BJ (cell line): ENCODE data around the gene GAMT. TPM values are rescaled to one million over a fixed set of nuclear protein-coding genes. Genes with fewer than 3 reads are reported as not detected.

Experiments
- CTCF ChIA-PET: fragments of 350-600 bp; formaldehyde crosslinking; extraction: SDS; loops from one replicate; lab custom pipeline; 2021; ENCODE audit warnings: antibody characterized with exemption, inconsistent platforms; lab: Yijun Ruan, JAX
- POLR2A ChIA-PET: fragments of 300-600 bp; sonication (Branson Sonifier 250); formaldehyde crosslinking; extraction: SDS; loops from one replicate; lab custom pipeline; 2021; ENCODE audit warnings: antibody characterized with exemption; lab: Charles Lee
- DNase-seq: peaks from one replicate; pipeline ENCODE4 v3.0.0-alpha.2; 2011; ENCODE audit warnings: low read depth
- H3K27me3 ChIP-seq: 2 replicates; pipeline ENCODE4 v1.6.0; 2011; ENCODE audit warnings: low read length; ENCODE audit not compliant: control insufficient read depth, insufficient read depth
- H3K36me3 ChIP-seq: 2 replicates; pipeline ENCODE4 v1.5.1; 2011; ENCODE audit warnings: low read length; ENCODE audit not compliant: control insufficient read depth, insufficient read depth
- H3K4me3 ChIP-seq: 2 replicates; pipeline ENCODE4 v1.5.1; 2011; ENCODE audit warnings: low read depth, mild to moderate bottlenecking, control low read depth, low read length
- polyA plus RNA-seq: library from polyadenylated mRNA; depleted of rRNA; stranded (reverse); fragments of >200 nt; gene quantifications from 2 replicates; pipeline ENCODE4 v1.2.3, GENCODE V29; 2011
- TF ChIP-seq, protein P1 (sequence below): IDR thresholded peaks from 2 replicates; pipeline ENCODE4 v1.5.1; 2011; ENCODE audit warnings: low read depth, mild to moderate bottlenecking, control low read depth, inconsistent platforms, low read length, moderate library complexity; ENCODE audit not compliant: insufficient read depth

Gene GAMT
- polyA plus RNA-seq, 1 experiment: 43.7 TPM

- ChIA-PET POLR2A (no interaction called here), CTCF (interaction anchor here (0.5 to 0.7 kb wide), 2 partner anchors 63 to 72 kb away, joined by 3 read pairs; no protein-coding TSS in a partner anchor)
- Histone ChIP-seq H3K4me3 (no peak overlapping the region), H3K36me3 (peaks cover 14% of the 10 kb centered on the region), H3K27me3 (no peaks in the 10 kb centered on the region)
- TF ChIP-seq, protein P1, sequence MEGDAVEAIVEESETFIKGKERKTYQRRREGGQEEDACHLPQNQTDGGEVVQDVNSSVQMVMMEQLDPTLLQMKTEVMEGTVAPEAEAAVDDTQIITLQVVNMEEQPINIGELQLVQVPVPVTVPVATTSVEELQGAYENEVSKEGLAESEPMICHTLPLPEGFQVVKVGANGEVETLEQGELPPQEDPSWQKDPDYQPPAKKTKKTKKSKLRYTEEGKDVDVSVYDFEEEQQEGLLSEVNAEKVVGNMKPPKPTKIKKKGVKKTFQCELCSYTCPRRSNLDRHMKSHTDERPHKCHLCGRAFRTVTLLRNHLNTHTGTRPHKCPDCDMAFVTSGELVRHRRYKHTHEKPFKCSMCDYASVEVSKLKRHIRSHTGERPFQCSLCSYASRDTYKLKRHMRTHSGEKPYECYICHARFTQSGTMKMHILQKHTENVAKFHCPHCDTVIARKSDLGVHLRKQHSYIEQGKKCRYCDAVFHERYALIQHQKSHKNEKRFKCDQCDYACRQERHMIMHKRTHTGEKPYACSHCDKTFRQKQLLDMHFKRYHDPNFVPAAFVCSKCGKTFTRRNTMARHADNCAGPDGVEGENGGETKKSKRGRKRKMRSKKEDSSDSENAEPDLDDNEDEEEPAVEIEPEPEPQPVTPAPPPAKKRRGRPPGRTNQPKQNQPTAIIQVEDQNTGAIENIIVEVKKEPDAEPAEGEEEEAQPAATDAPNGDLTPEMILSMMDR: no peak
- DNase-seq: no peak
Observed at GRCh38 chr19:1388637-1389026, 12.7 kb downstream of the GAMT start.

GRCh38 chr19:1387684-1388636, 13.4 kb downstream of the GAMT start:
- CTCF ChIA-PET: interaction anchor here (0.7 to 0.8 kb wide), 2 partner anchors 64 to 79 kb away, joined by 3 to 4 read pairs; no protein-coding TSS in a partner anchor
- TF ChIP-seq, protein P1: no peak

GRCh38 chr19:1386945-1387683, 14.2 kb downstream of the GAMT start:
- H3K36me3 ChIP-seq: peaks cover 12% of the 10 kb centered on the region
- no peak for DNase-seq
- TF ChIP-seq, protein P1: no peak
- H3K27me3 ChIP-seq: no peaks in the 10 kb centered on the region
- no peak overlapping the region for H3K4me3 ChIP-seq
- CTCF ChIA-PET: interaction anchor here (0.8 kb wide), 1 partner anchor 79 kb away, joined by 4 read pairs; no protein-coding TSS in a partner anchor
- POLR2A ChIA-PET: no interaction called here

More at GRCh38 chr19:1387684-1388636, 13.4 kb downstream of the GAMT start:
- Histone ChIP-seq H3K36me3 (peaks cover 14% of the 10 kb centered on the region), H3K27me3 (no peaks in the 10 kb centered on the region), H3K4me3 (no peak overlapping the region)
- POLR2A ChIA-PET: no interaction called here
- no peak for DNase-seq

DNA sequence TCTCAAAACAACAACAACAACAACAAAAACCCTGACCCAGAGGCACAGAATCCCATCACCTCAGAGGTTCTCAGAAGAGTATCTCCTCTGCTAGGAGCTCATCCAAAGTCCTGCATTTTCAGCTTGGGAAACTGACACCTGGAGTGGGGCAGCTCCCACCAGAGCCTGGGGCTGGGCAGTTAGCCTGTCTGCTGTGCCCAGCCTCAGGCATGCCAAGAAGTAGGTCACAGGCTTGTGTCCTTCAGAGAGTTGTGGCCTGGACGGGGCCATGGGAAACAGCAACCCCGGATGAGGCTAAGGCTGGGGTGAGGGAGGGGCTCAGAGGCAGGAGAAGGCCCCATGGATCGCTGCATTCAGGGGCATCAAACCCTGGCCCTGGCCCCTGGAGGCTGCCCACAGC, 15.5 kb downstream of the GAMT start:
- ChIA-PET POLR2A (no interaction called here), CTCF (interaction anchor here (0.7 to 1.2 kb wide), 2 partner anchors 106 to 161 kb away, joined by 3 read pairs; no protein-coding TSS in a partner anchor)
- H3K27me3 ChIP-seq: no peaks in the 10 kb centered on the region
- no peak for DNase-seq
- no peak overlapping the region for H3K4me3 ChIP-seq
- H3K36me3 ChIP-seq: peaks cover 10% of the 10 kb centered on the region
- TF ChIP-seq, protein P1: no peak
